EL (cell line): ENCODE data around the gene RNU1-4.
A peak's percentile ranks its signal among the peaks of the same experiment; 100 is the strongest.
"Not testable (repeated sequence)": the region's sequence is repeated elsewhere in the genome, so short reads cannot be mapped to it uniquely, and the experiment has no call there.

ENCODE experiments used
- DNase-seq: peaks from one replicate; pipeline ENCODE4 v3.0.0-alpha.2; 2016

The RNU1-4 gene

GRCh38 chr1:16772275-16773204, 32.2 kb downstream of the RNU1-4 start:
- DNase-seq, result peak; percentile 43

- not testable (repeated sequence) for DNase-seq
These were observed 32.9 kb downstream of the RNU1-4 start for GRCh38 chr1:16773205-16773596.

GRCh38 chr1:16773723-16774122, 33.4 kb downstream of the RNU1-4 start:
- not testable (repeated sequence) for DNase-seq

GRCh38 chr1:16774773-16775172, 34.5 kb downstream of the RNU1-4 start:
- not testable (repeated sequence) for DNase-seq

- not testable (repeated sequence) for DNase-seq
These were observed 35.0 kb downstream of the RNU1-4 start for GRCh38 chr1:16775290-16775689.

GRCh38 chr1:16776248-16776647, 35.9 kb downstream of the RNU1-4 start:
- DNase-seq, result not testable (repeated sequence)

- DNase-seq, result not testable (repeated sequence)
These were observed 36.5 kb downstream of the RNU1-4 start for GRCh38 chr1:16776835-16777234.

- not testable (repeated sequence) for DNase-seq
These were observed 37.5 kb downstream of the RNU1-4 start for GRCh38 chr1:16777821-16778220.

GRCh38 chr1:16779525-16779924, 39.2 kb downstream of the RNU1-4 start:
- DNase-seq, result not testable (repeated sequence)

GRCh38 chr1:16781033-16781432, 40.7 kb downstream of the RNU1-4 start:
- DNase-seq, result not testable (repeated sequence)

- not testable (repeated sequence) for DNase-seq
These were observed 41.3 kb downstream of the RNU1-4 start for GRCh38 chr1:16781625-16782024.

- not testable (repeated sequence) for DNase-seq
These were observed 44.6 kb downstream of the RNU1-4 start for GRCh38 chr1:16784955-16785354.

- DNase-seq, result not testable (repeated sequence)
These were observed 46.0 kb downstream of the RNU1-4 start for GRCh38 chr1:16786362-16786761.

- DNase-seq, result not testable (repeated sequence)
These were observed 46.9 kb downstream of the RNU1-4 start for GRCh38 chr1:16787175-16787574.

GRCh38 chr1:16787711-16788110, 47.4 kb downstream of the RNU1-4 start:
- not testable (repeated sequence) for DNase-seq
